Neural crest cell (in vitro differentiated cells): ENCODE results near the gene MYCT1. TPM values are rescaled to one million over a fixed set of nuclear protein-coding genes. Genes with fewer than 3 reads are reported as not detected.
"Not testable (repeated sequence)": the region's sequence is repeated elsewhere in the genome, so short reads cannot be mapped to it uniquely, and the experiment has no call there.

ENCODE experiments used
- DNase-seq: peaks from one replicate; pipeline ENCODE4 v3.0.0; 2021; ENCODE audit warnings: low read depth, mixed read lengths, low spot score
- H3K27ac Mint-ChIP-seq: one replicate; pipeline ENCODE4 v1.8.0; 2021; ENCODE audit warnings: mild to moderate bottlenecking, mixed read lengths; ENCODE audit not compliant: unreplicated experiment
- H3K27me3 Mint-ChIP-seq: 2 replicates; pipeline ENCODE4 v1.8.0; 2021; ENCODE audit warnings: low read depth, mild to moderate bottlenecking, mixed read lengths
- H3K36me3 Mint-ChIP-seq: 2 replicates; pipeline ENCODE4 v1.8.0; 2021; ENCODE audit warnings: low read depth, mild to moderate bottlenecking, mixed read lengths
- H3K4me1 Mint-ChIP-seq: 2 replicates; pipeline ENCODE4 v1.8.0; 2021; ENCODE audit warnings: mixed read lengths
- H3K4me3 Mint-ChIP-seq: one replicate; pipeline ENCODE4 v1.8.0; 2021; ENCODE audit warnings: mild to moderate bottlenecking, mixed read lengths
- H3K9me3 Mint-ChIP-seq: 2 replicates; pipeline ENCODE4 v1.8.0; 2021; ENCODE audit warnings: mixed read lengths
- CTCF ChIP-seq: fragments of 200-600 bp; sonication (generic); conservative IDR thresholded peaks from 2 replicates; pipeline ENCODE4 v1.5.0; 2021; ENCODE audit warnings: antibody characterized with exemption, mild to moderate bottlenecking
- total RNA-seq: library from RNA; stranded (reverse); gene quantifications from 2 replicates; pipeline ENCODE4 v1.2.1, GENCODE V29; 2021

The MYCT1 gene
- total RNA-seq, 1 donor from 2014 or later: not detected

- Mint-ChIP-seq H3K36me3 (no peaks in the 10 kb centered on the region), H3K27me3 (peaks cover 8% of the 10 kb centered on the region), H3K4me3 (no peak overlapping the region), H3K4me1 (no peaks in the 10 kb centered on the region), H3K9me3 (no peaks in the 10 kb centered on the region), H3K27ac (no peak overlapping the region)
- DNase-seq: no peak
- no peak for TF ChIP-seq CTCF
Observed at GRCh38 chr6:152671171-152671570, 26.5 kb upstream of the MYCT1 start.

- Mint-ChIP-seq H3K27ac (no peak overlapping the region), H3K36me3 (no peaks in the 10 kb centered on the region), H3K4me1 (no peaks in the 10 kb centered on the region), H3K27me3 (peaks cover 2% of the 10 kb centered on the region), H3K4me3 (no peak overlapping the region), H3K9me3 (peaks cover 2% of the 10 kb centered on the region)
- TF ChIP-seq CTCF: no peak
- DNase-seq: no peak
Observed at GRCh38 chr6:152673236-152673635, 24.5 kb upstream of the MYCT1 start.

- no peaks in the 10 kb centered on the region for H3K36me3 Mint-ChIP-seq
- H3K27me3 Mint-ChIP-seq: peaks cover 6% of the 10 kb centered on the region
- TF ChIP-seq CTCF: no peak
- no peak overlapping the region for H3K27ac Mint-ChIP-seq
- DNase-seq: no peak
- peaks cover 8% of the 10 kb centered on the region for H3K4me1 Mint-ChIP-seq
- no peak overlapping the region for H3K4me3 Mint-ChIP-seq
- H3K9me3 Mint-ChIP-seq: peaks cover 6% of the 10 kb centered on the region
Observed at GRCh38 chr6:152680151-152680550, 17.5 kb upstream of the MYCT1 start.

GRCh38 chr6:152680879-152681517 is 16.7 kb upstream of the MYCT1 start:
- no peak for TF ChIP-seq CTCF
- Mint-ChIP-seq H3K9me3 (peaks cover 6% of the 10 kb centered on the region), H3K27me3 (peaks cover 6% of the 10 kb centered on the region), H3K36me3 (no peaks in the 10 kb centered on the region), H3K4me3 (no peak overlapping the region), H3K27ac (no peak overlapping the region), H3K4me1 (peaks cover 8% of the 10 kb centered on the region)
- no peak for DNase-seq

- H3K36me3 Mint-ChIP-seq: no peaks in the 10 kb centered on the region
- peaks cover 8% of the 10 kb centered on the region for H3K4me1 Mint-ChIP-seq
- no peak overlapping the region for H3K27ac Mint-ChIP-seq
Observed at GRCh38 chr6:152682141-152682540, 15.6 kb upstream of the MYCT1 start.

GRCh38 chr6:152682935-152683334 is 14.8 kb upstream of the MYCT1 start:
- H3K4me1 Mint-ChIP-seq, H3K27me3 Mint-ChIP-seq, H3K27ac Mint-ChIP-seq, DNase-seq, H3K9me3 Mint-ChIP-seq, H3K36me3 Mint-ChIP-seq, H3K4me3 Mint-ChIP-seq: not testable (repeated sequence)

More at GRCh38 chr6:152682141-152682540, 15.6 kb upstream of the MYCT1 start:
- Mint-ChIP-seq H3K4me3 (no peak overlapping the region), H3K27me3 (peaks cover 3% of the 10 kb centered on the region), H3K9me3 (peaks cover 3% of the 10 kb centered on the region)
- no peak for DNase-seq
- no peak for TF ChIP-seq CTCF
